GM12878 (cell line): ENCODE measurements around the gene ZFAND2A. TPM values are rescaled to one million over a fixed set of nuclear protein-coding genes. Genes with fewer than 3 reads are reported as not detected.

ENCODE experiments used
- CHD1 ChIP-seq: IDR thresholded peaks from 2 replicates; pipeline ENCODE4 v1.6.1; 2012; ENCODE audit warnings: low read depth, low read length, improper control_type of control experiment
- CREB1 ChIP-seq: IDR thresholded peaks from 2 replicates; pipeline ENCODE4 v1.6.1; 2012; ENCODE audit warnings: low read depth, mild to moderate bottlenecking, inconsistent platforms
- IKZF1 ChIP-seq: fragments of 450-650 bp; conservative IDR thresholded peaks from 2 replicates; pipeline ENCODE4 v1.6.1; 2017; ENCODE audit warnings: antibody characterized with exemption, mild to moderate bottlenecking
- MXI1 ChIP-seq: fragments of 150-350 bp; IDR thresholded peaks from 2 replicates; pipeline ENCODE4 v1.6.1; 2011; ENCODE audit warnings: low read depth, mild to moderate bottlenecking, inconsistent platforms, low read length, improper control_type of control experiment
- NR2C1 ChIP-seq: fragments of 450-650 bp; IDR thresholded peaks from 2 replicates; pipeline ENCODE4 v1.6.1; 2017; ENCODE audit warnings: antibody characterized with exemption, mild to moderate bottlenecking, moderate library complexity
- RB1 ChIP-seq: fragments of 450-650 bp; formaldehyde crosslinking; IDR thresholded peaks from 2 replicates; pipeline ENCODE4 v1.6.1; 2017; ENCODE audit warnings: mild to moderate bottlenecking, borderline replicate concordance
- ZNF622 ChIP-seq: fragments of 450-650 bp; IDR thresholded peaks from 2 replicates; pipeline ENCODE4 v1.6.1; 2017; ENCODE audit warnings: mild to moderate bottlenecking, inconsistent platforms
- polyA plus RNA-seq, 11 experiments: library from polyadenylated mRNA; depleted of rRNA in 4 of 11; unstranded in 6 of 11; stranded (reverse) in 5 of 11; fragments of >200 nt; fragmentation: Nextera tagmentation in 4 of 11; fragmentation: Illumina TruSeq in 1 of 11; extraction: Ambion mirVana in 4 of 11; extraction: Trizol in 1 of 11; gene quantifications; 1 replicate in 1 of 11; 2 replicates in 10 of 11; pipeline versions ENCODE4 v1.2.1 to v1.2.3, GENCODE V29; 2011 to 2016; ENCODE audit warnings: inconsistent platforms in 2 of 11, missing spikeins in 2 of 11, low read depth in 1 of 11
- total RNA-seq, 4 experiments: library from RNA; depleted of rRNA in 3 of 4; stranded (reverse); fragments of >200 nt in 3 of 4; fragmentation: Illumina TruSeq in 1 of 4; extraction: Trizol in 1 of 4; gene quantifications; 2 replicates each; pipeline versions ENCODE4 v1.2.1 to v1.2.3, GENCODE V29; 2013 to 2021
- TF ChIP-seq, protein P1 (sequence below): fragments of 450-650 bp; formaldehyde crosslinking; IDR thresholded peaks from 2 replicates; pipeline ENCODE4 v1.5.0; 2022; ENCODE audit warnings: mild to moderate bottlenecking, missing genetic modification characterization
- TF ChIP-seq, protein P2 (sequence below), 3 experiments: IDR thresholded peaks in 2 of 3; conservative IDR thresholded peaks in 1 of 3; 2 replicates each; pipeline ENCODE4 v1.5.1; 2011; ENCODE audit warnings: low read depth in 3 of 3, low read length in 3 of 3, mild to moderate bottlenecking in 3 of 3, control low read depth in 2 of 3, moderate library complexity in 2 of 3, inconsistent platforms in 1 of 3, mixed read lengths in 1 of 3; ENCODE audit not compliant: control insufficient read depth in 2 of 3, insufficient read depth in 1 of 3; ENCODE audit errors: extremely low read depth in 1 of 3
- TF ChIP-seq, protein P3 (sequence below): fragments of 450-650 bp; IDR thresholded peaks from 2 replicates; pipeline ENCODE4 v1.6.1; 2017; ENCODE audit warnings: mild to moderate bottlenecking, moderate library complexity
- TF ChIP-seq, protein P4 (sequence below): fragments of 450-650 bp; IDR thresholded peaks from 2 replicates; pipeline ENCODE4 v1.6.1; 2016; ENCODE audit warnings: mild to moderate bottlenecking
- TF ChIP-seq, protein P5 (sequence below): IDR thresholded peaks from 2 replicates; pipeline ENCODE4 v1.6.1; 2011; ENCODE audit warnings: low read depth, low read length, improper control_type of control experiment, borderline replicate concordance
- TF ChIP-seq, protein P6 (sequence below): IDR thresholded peaks from 2 replicates; pipeline ENCODE4 v1.6.1; 2011; ENCODE audit warnings: borderline replicate concordance, low read depth, mild to moderate bottlenecking, moderate library complexity, low read length; ENCODE audit not compliant: insufficient read depth, poor library complexity, severe bottlenecking

Gene ZFAND2A
- total and polyA plus RNA-seq, 10 of the 15 experiments (the other 5 are each of a cell fraction or from before 2014, with no cell fraction given), result 14.8 to 39.9 (median 20.8) TPM

DNA sequence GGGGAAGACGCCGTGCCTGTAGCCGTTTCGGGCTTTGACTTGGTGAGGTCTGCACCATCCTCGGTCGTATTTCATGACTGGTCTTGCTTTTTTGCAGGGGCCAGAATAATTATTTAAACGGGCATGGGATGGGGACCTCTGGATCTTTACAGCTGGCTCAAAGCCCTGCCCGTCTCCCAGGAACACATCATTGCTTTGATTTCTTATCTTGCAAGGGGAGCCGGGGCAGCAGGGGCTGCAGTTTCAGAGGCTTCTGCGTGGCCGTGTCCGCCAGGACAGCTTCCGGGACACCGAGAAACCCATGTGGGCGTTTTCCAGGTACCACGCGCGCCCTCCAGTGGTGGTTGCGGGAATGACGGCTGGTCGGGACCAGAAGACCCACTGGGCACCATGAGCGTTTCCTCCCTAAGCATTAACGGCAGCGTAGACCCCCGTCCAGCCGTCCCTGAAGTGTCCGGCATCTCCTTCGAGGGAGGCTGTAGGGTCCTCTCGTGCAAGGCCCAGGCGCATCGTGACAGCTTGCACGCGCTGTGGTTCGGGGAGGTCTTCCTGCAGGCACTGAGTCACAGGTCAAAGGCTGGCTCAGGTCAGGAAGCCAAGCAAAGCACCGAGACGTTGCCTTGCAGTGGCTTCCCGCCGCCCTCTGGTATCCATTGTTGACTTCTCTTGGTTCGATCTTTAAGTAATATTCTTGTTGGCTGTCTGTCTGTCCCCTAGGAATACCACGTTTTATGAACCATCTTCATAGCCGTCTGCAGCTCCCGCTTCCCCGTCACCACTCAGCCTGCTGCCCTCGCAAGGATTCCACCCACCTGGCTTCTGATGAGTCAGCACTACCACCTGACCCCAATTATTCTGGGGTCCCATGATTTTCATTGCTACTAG, 16.2 kb upstream of the ZFAND2A start (continued):
- TF ChIP-seq, protein P1, sequence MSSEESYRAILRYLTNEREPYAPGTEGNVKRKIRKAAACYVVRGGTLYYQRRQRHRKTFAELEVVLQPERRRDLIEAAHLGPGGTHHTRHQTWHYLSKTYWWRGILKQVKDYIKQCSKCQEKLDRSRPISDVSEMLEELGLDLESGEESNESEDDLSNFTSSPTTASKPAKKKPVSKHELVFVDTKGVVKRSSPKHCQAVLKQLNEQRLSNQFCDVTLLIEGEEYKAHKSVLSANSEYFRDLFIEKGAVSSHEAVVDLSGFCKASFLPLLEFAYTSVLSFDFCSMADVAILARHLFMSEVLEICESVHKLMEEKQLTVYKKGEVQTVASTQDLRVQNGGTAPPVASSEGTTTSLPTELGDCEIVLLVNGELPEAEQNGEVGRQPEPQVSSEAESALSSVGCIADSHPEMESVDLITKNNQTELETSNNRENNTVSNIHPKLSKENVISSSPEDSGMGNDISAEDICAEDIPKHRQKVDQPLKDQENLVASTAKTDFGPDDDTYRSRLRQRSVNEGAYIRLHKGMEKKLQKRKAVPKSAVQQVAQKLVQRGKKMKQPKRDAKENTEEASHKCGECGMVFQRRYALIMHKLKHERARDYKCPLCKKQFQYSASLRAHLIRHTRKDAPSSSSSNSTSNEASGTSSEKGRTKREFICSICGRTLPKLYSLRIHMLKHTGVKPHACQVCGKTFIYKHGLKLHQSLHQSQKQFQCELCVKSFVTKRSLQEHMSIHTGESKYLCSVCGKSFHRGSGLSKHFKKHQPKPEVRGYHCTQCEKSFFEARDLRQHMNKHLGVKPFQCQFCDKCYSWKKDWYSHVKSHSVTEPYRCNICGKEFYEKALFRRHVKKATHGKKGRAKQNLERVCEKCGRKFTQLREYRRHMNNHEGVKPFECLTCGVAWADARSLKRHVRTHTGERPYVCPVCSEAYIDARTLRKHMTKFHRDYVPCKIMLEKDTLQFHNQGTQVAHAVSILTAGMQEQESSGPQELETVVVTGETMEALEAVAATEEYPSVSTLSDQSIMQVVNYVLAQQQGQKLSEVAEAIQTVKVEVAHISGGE (CRISPR knock-in tag), result no peak
- TF ChIP-seq, protein P2, sequence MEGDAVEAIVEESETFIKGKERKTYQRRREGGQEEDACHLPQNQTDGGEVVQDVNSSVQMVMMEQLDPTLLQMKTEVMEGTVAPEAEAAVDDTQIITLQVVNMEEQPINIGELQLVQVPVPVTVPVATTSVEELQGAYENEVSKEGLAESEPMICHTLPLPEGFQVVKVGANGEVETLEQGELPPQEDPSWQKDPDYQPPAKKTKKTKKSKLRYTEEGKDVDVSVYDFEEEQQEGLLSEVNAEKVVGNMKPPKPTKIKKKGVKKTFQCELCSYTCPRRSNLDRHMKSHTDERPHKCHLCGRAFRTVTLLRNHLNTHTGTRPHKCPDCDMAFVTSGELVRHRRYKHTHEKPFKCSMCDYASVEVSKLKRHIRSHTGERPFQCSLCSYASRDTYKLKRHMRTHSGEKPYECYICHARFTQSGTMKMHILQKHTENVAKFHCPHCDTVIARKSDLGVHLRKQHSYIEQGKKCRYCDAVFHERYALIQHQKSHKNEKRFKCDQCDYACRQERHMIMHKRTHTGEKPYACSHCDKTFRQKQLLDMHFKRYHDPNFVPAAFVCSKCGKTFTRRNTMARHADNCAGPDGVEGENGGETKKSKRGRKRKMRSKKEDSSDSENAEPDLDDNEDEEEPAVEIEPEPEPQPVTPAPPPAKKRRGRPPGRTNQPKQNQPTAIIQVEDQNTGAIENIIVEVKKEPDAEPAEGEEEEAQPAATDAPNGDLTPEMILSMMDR (IDR thresholded peaks at IDR 0.05 in 2 of 3, conservative IDR thresholded peaks at IDR 0.05 in 1 of 3; ENCODE audit: control insufficient read depth in 2 of 3, extremely low read depth in 1 of 3, insufficient read depth in 1 of 3, low read depth in 3 of 3, low read length in 3 of 3), result peak; percentile 85 to 96 (median 95)
- peak; percentile 22; the same call in 1 of the 2 replicates for TF ChIP-seq MXI1
- TF ChIP-seq, protein P3, sequence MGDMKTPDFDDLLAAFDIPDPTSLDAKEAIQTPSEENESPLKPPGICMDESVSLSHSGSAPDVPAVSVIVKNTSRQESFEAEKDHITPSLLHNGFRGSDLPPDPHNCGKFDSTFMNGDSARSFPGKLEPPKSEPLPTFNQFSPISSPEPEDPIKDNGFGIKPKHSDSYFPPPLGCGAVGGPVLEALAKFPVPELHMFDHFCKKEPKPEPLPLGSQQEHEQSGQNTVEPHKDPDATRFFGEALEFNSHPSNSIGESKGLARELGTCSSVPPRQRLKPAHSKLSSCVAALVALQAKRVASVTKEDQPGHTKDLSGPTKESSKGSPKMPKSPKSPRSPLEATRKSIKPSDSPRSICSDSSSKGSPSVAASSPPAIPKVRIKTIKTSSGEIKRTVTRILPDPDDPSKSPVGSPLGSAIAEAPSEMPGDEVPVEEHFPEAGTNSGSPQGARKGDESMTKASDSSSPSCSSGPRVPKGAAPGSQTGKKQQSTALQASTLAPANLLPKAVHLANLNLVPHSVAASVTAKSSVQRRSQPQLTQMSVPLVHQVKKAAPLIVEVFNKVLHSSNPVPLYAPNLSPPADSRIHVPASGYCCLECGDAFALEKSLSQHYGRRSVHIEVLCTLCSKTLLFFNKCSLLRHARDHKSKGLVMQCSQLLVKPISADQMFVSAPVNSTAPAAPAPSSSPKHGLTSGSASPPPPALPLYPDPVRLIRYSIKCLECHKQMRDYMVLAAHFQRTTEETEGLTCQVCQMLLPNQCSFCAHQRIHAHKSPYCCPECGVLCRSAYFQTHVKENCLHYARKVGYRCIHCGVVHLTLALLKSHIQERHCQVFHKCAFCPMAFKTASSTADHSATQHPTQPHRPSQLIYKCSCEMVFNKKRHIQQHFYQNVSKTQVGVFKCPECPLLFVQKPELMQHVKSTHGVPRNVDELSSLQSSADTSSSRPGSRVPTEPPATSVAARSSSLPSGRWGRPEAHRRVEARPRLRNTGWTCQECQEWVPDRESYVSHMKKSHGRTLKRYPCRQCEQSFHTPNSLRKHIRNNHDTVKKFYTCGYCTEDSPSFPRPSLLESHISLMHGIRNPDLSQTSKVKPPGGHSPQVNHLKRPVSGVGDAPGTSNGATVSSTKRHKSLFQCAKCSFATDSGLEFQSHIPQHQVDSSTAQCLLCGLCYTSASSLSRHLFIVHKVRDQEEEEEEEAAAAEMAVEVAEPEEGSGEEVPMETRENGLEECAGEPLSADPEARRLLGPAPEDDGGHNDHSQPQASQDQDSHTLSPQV, result peak; percentile 65; the same call in 1 of the 2 replicates
- TF ChIP-seq NR2C1, result peak; percentile 50
- TF ChIP-seq RB1, result peak; percentile 33; the same call in 1 of the 2 replicates
- no peak for TF ChIP-seq CREB1
- TF ChIP-seq, protein P4, sequence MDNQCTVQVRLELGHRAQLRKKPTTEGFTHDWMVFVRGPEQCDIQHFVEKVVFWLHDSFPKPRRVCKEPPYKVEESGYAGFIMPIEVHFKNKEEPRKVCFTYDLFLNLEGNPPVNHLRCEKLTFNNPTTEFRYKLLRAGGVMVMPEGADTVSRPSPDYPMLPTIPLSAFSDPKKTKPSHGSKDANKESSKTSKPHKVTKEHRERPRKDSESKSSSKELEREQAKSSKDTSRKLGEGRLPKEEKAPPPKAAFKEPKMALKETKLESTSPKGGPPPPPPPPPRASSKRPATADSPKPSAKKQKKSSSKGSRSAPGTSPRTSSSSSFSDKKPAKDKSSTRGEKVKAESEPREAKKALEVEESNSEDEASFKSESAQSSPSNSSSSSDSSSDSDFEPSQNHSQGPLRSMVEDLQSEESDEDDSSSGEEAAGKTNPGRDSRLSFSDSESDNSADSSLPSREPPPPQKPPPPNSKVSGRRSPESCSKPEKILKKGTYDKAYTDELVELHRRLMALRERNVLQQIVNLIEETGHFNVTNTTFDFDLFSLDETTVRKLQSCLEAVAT, result no peak
- TF ChIP-seq, protein P5, sequence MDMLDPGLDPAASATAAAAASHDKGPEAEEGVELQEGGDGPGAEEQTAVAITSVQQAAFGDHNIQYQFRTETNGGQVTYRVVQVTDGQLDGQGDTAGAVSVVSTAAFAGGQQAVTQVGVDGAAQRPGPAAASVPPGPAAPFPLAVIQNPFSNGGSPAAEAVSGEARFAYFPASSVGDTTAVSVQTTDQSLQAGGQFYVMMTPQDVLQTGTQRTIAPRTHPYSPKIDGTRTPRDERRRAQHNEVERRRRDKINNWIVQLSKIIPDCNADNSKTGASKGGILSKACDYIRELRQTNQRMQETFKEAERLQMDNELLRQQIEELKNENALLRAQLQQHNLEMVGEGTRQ, result no peak
- no peak for TF ChIP-seq CHD1
- no peak for TF ChIP-seq ZNF622
- TF ChIP-seq, protein P6, sequence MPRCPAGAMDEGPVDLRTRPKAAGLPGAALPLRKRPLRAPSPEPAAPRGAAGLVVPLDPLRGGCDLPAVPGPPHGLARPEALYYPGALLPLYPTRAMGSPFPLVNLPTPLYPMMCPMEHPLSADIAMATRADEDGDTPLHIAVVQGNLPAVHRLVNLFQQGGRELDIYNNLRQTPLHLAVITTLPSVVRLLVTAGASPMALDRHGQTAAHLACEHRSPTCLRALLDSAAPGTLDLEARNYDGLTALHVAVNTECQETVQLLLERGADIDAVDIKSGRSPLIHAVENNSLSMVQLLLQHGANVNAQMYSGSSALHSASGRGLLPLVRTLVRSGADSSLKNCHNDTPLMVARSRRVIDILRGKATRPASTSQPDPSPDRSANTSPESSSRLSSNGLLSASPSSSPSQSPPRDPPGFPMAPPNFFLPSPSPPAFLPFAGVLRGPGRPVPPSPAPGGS, result no peak
- peak; percentile 70 for TF ChIP-seq IKZF1
